GM12864 (cell line): ENCODE measurements around the gene EML2.

ENCODE experiments used
- DNase-seq: peaks from one replicate; pipeline ENCODE4 v3.0.0-alpha.2; 2011; ENCODE audit warnings: low read depth
- H3K4me3 ChIP-seq: 2 replicates; pipeline ENCODE4 v1.5.1; 2011; ENCODE audit warnings: mild to moderate bottlenecking, low read depth, low read length, control low read depth
- CTCF ChIP-seq: IDR thresholded peaks from 2 replicates; pipeline ENCODE4 v1.5.1; 2011; ENCODE audit warnings: low read depth, mild to moderate bottlenecking, moderate library complexity, low read length, control low read depth, inconsistent platforms; ENCODE audit errors: missing control alignments

EML2 gene

GRCh38 chr19:45585158-45585577 is 54.0 kb downstream of the EML2 start:
- H3K4me3 ChIP-seq: peak overlapping the region; percentile 92
- no peak for DNase-seq
- no peak for TF ChIP-seq CTCF

GRCh38 chr19:45584332-45585157 is 54.7 kb downstream of the EML2 start, which contains the start of gene OPA3:
OPA3 (minus strand) TSS chr19:45584802; CDS start chr19:45584764, 38 bp downstream.
- H3K4me3 ChIP-seq: peak within 1 kb of the TSS; percentile 92
- TF ChIP-seq CTCF: no peak
- DNase-seq: peak; percentile 100

- DNase-seq: no peak
- no peak overlapping the region for H3K4me3 ChIP-seq
- no peak for TF ChIP-seq CTCF
Measured at GRCh38 chr19:45581576-45581975, 57.6 kb downstream of the EML2 start.

- TF ChIP-seq CTCF: no peak
- H3K4me3 ChIP-seq: no peak overlapping the region
- DNase-seq: no peak
Measured at GRCh38 chr19:45578861-45579260, 60.3 kb downstream of the EML2 start.

GRCh38 chr19:45577111-45577905 is 61.9 kb downstream of the EML2 start:
- DNase-seq: no peak
- H3K4me3 ChIP-seq: no peak overlapping the region

GRCh38 chr19:45576682-45577081 is 62.5 kb downstream of the EML2 start:
- no peak overlapping the region for H3K4me3 ChIP-seq
- TF ChIP-seq CTCF: no peak
- DNase-seq: no peak

More at GRCh38 chr19:45577111-45577905, 61.9 kb downstream of the EML2 start:
- no peak for TF ChIP-seq CTCF
